ENCODE measurements around the gene MYBBP1A. TPM values are rescaled to one million over a fixed set of nuclear protein-coding genes. Genes with fewer than 3 reads are reported as not detected.
A peak's percentile ranks its signal among the peaks of the same experiment; 100 is the strongest.

Gene MYBBP1A
- total and polyA plus RNA-seq, 9 donors, result 12.7 to 71.4 (median 45.5) TPM

DNA sequence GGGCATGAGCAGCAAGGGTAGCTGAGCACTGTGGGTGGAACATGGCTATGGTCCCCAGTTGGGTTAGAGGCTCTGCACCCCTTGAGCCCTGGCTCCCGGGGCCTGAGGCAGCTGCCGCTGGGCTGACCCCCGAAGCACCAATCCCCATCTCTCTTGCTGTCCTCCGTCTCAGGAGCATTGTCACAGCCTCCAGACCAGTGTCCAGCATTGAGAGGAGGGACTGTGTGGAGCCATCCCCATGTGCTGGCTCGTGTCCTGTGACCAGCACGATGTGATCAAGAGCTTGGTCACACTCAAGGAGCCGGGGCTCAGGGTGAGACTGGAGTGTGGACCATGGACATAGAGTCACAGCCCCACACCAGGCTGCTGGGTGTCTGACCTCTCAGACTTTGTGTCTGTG lies 32.0 kb upstream of the MYBBP1A start:
- DNase-seq, result no peak
- TF ChIP-seq EP300 (IDR thresholded peaks at IDR 0.05) (no peak), POLR2A (IDR thresholded peaks at IDR 0.05) (no peak)
- TF ChIP-seq, protein P1, sequence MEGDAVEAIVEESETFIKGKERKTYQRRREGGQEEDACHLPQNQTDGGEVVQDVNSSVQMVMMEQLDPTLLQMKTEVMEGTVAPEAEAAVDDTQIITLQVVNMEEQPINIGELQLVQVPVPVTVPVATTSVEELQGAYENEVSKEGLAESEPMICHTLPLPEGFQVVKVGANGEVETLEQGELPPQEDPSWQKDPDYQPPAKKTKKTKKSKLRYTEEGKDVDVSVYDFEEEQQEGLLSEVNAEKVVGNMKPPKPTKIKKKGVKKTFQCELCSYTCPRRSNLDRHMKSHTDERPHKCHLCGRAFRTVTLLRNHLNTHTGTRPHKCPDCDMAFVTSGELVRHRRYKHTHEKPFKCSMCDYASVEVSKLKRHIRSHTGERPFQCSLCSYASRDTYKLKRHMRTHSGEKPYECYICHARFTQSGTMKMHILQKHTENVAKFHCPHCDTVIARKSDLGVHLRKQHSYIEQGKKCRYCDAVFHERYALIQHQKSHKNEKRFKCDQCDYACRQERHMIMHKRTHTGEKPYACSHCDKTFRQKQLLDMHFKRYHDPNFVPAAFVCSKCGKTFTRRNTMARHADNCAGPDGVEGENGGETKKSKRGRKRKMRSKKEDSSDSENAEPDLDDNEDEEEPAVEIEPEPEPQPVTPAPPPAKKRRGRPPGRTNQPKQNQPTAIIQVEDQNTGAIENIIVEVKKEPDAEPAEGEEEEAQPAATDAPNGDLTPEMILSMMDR (IDR thresholded peaks at IDR 0.05), result no peak
- Histone ChIP-seq H3K9me3 (no peaks in the 10 kb centered on the region), H3K27ac (no peak overlapping the region), H3K4me3 (no peak overlapping the region), H3K27me3 (no peaks in the 10 kb centered on the region), H3K4me1 (ENCODE audit: insufficient read depth) (peaks cover 9% of the 10 kb centered on the region), H3K36me3 (no peaks in the 10 kb centered on the region)
- intact Hi-C loops (cut with DNase I), result no loop called here
- WGBS, 3 donors, result 93 to 94% (median 93%) methylated on average over 7 of the region's 7 CpGs

DNA sequence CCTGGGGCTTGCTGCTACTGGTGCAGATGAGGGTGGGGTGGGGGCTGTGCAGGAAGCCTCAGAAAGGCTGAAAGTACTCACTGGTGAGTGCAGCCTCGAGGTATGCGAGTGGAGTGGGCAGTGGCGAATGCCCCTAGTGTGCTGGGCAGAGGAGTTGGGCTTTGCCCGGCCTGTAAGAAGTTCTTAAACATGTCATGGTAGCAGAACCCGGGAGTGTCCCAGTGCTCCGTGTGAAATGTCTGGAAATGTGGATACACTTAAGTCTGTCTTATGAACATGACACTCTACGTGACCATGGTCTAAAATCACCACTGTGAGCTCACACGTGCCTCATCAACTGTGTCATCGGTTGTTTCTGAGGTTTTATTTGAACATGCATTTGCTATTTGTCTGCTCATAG lies 30.9 kb upstream of the MYBBP1A start:
- H3K27ac ChIP-seq, result no peak overlapping the region
- H3K4me3 ChIP-seq, result no peak overlapping the region
- peaks cover 5% of the 10 kb centered on the region for H3K4me1 ChIP-seq (ENCODE audit: insufficient read depth)
- H3K27me3 ChIP-seq, result no peaks in the 10 kb centered on the region
- TF ChIP-seq POLR2A (IDR thresholded peaks at IDR 0.05), result no peak
- TF ChIP-seq, protein P1 (IDR thresholded peaks at IDR 0.05), result no peak
- TF ChIP-seq EP300 (IDR thresholded peaks at IDR 0.05), result no peak
- 83 to 88% (median 87%) methylated on average over 9 of the region's 9 CpGs for WGBS, 3 donors
- H3K9me3 ChIP-seq, result no peaks in the 10 kb centered on the region
- no peaks in the 10 kb centered on the region for H3K36me3 ChIP-seq
- no peak for DNase-seq
- intact Hi-C loops (cut with DNase I), result no loop called here

DNA sequence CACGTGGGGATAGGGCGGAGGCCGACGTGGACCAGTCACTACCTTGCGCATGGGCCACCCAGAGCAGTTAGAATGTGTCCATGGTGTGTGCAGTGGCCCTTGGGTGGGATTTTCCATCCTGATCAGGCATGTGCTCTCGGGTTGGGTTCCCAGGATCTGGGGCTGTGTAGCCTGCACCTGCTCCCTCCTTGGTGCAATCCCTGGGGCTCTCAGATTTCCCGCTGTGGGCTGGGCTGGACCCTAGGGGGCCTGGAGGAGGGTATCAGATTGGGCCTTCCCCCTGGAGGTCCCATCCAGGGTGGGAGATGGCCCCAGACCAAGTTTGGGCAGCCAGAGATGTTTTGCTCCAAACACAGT lies 30.4 kb upstream of the MYBBP1A start:
- intact Hi-C loops (cut with DNase I), result no loop called here
- Histone ChIP-seq H3K4me1 (ENCODE audit: insufficient read depth) (peaks cover 5% of the 10 kb centered on the region), H3K36me3 (no peaks in the 10 kb centered on the region), H3K27ac (peak overlapping the region in 1 of 2 donors; percentile 81), H3K27me3 (no peaks in the 10 kb centered on the region), H3K4me3 (no peak overlapping the region), H3K9me3 (no peaks in the 10 kb centered on the region)
- WGBS, 3 donors, result 81 to 95% (median 84%) methylated on average over 3 to 7 of the region's 7 CpGs
- TF ChIP-seq POLR2A (IDR thresholded peaks at IDR 0.05) (no peak), EP300 (IDR thresholded peaks at IDR 0.05) (no peak)
- TF ChIP-seq, protein P1 (IDR thresholded peaks at IDR 0.05), result no peak
- no peak for DNase-seq

DNA sequence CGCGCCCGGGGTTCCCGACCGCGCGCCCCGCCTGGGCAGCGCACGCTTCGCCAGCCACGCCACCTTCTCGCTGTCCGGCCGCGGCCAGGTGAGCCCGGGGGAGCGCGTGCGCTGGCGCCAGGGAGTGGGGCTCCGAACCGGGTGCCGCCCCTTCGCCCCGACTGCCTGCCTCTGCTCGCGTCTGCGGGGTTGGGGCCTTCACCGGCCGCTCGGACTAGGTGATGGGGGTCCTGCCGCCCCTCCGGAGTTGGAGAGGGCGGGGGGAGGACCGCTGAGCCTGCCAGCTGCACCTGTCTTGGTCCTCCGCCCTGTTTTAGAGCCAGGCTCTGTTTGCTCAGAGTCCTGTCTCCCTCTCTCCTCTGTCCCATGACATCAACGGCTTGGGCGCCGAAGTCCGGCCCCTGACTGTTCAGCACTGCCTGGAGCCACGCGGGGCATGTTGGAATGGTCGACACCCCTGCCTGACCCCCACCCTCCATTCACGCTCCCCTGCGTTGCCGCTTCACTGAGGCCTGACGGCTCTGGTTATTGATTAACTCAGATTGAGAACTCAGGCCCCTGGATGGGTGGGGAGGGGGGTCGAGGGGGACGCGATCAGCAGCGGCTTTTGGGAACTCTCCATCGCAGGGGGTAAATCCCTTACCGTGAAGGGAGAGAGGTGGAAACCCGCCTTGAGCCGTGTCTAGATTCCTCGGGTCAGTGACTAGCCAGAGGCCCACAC lies 29.9 kb upstream of the MYBBP1A start:
- Histone ChIP-seq H3K4me3 (peak overlapping the region; percentile 41), H3K4me1 (ENCODE audit: insufficient read depth) (peaks cover 5% of the 10 kb centered on the region), H3K27ac (peak overlapping the region; percentile 64 to 81), H3K27me3 (no peaks in the 10 kb centered on the region), H3K36me3 (no peaks in the 10 kb centered on the region), H3K9me3 (no peaks in the 10 kb centered on the region)
- TF ChIP-seq, protein P1 (IDR thresholded peaks at IDR 0.05), result no peak
- TF ChIP-seq EP300 (IDR thresholded peaks at IDR 0.05) (no peak), POLR2A (IDR thresholded peaks at IDR 0.05) (no peak)
- peak in 4 of 5 donors; percentile 41 to 58 (median 48) for DNase-seq
- 22 to 37% (median 25%) methylated on average over 40 to 57 of the region's 57 CpGs for WGBS, 3 donors
- intact Hi-C loops (cut with DNase I), result no loop called here
